PC-3 (cell line): ENCODE results near the gene ATF6B. TPM values are rescaled to one million over a fixed set of nuclear protein-coding genes. Genes with fewer than 3 reads are reported as not detected.

Source experiments
- ATAC-seq: fragments of 200-7000 bp; cut with Tn5 transposase; 2 replicates; pipeline ENCODE4 v1.9.1; 2020; ENCODE audit warnings: mild to moderate bottlenecking, moderate library complexity
- BruUV-seq: library from RNA; stranded (reverse); fragments of 400-500 nt; replicated peaks from 2 replicates; lab custom pipeline; 2021; lab: Mats Ljungman, UMichigan
- CTCF ChIA-PET: fragments of 300-600 bp; sonication (Branson Sonifier 250); formaldehyde crosslinking; loops from one replicate; lab custom pipeline; 2022; ENCODE audit warnings: antibody characterized with exemption; lab: Charles Lee
- POLR2A ChIA-PET: fragments of 300-600 bp; sonication (Branson Sonifier 250); formaldehyde crosslinking; loops from one replicate; lab custom pipeline; 2022; ENCODE audit warnings: antibody characterized with exemption; ENCODE audit not compliant: unreplicated experiment; lab: Charles Lee
- DNase-seq: peaks from one replicate; pipeline ENCODE4 v3.0.0-alpha.2; 2015
- H2AFZ ChIP-seq: fragments of 300-600 bp; sonication (generic); 2 replicates; pipeline ENCODE4 v1.6.0; 2016; ENCODE audit warnings: antibody characterized with exemption, low read length
- H3F3A ChIP-seq: fragments of 300-600 bp; sonication (generic); one replicate; pipeline ENCODE4 v1.6.0; 2017; ENCODE audit warnings: antibody characterized with exemption, low read length, control low read depth, mild to moderate bottlenecking; ENCODE audit not compliant: unreplicated experiment
- H3K27ac ChIP-seq: fragments of 300-600 bp; sonication (generic); 2 replicates; pipeline ENCODE4 v1.5.1; 2016; ENCODE audit warnings: mild to moderate bottlenecking, low read length
- H3K27me3 ChIP-seq: fragments of 300-600 bp; sonication (generic); 2 replicates; pipeline ENCODE4 v1.6.1; 2016; ENCODE audit warnings: low read length, mixed read lengths
- H3K36me3 ChIP-seq: fragments of 300-600 bp; sonication (generic); 2 replicates; pipeline ENCODE4 v1.6.1; 2016; ENCODE audit warnings: low read depth, mixed run types, low read length, mixed read lengths
- H3K4me1 ChIP-seq: fragments of 300-600 bp; sonication (generic); 2 replicates; pipeline ENCODE4 v1.5.1; 2016; ENCODE audit warnings: low read length; ENCODE audit not compliant: insufficient read depth
- H3K4me2 ChIP-seq: fragments of 300-600 bp; sonication (generic); 2 replicates; pipeline ENCODE4 v1.6.0; 2016; ENCODE audit warnings: low read length
- H3K4me3 ChIP-seq: fragments of 300-600 bp; sonication (generic); 2 replicates; pipeline ENCODE4 v1.5.1; 2016; ENCODE audit warnings: mild to moderate bottlenecking, low read length, mixed read lengths
- H3K79me2 ChIP-seq: fragments of 300-600 bp; sonication (generic); 2 replicates; pipeline ENCODE4 v1.6.1; 2017; ENCODE audit warnings: low read length, mixed read lengths
- H3K9ac ChIP-seq: fragments of 300-600 bp; sonication (generic); 2 replicates; pipeline ENCODE4 v1.6.0; 2016; ENCODE audit warnings: mild to moderate bottlenecking, low read length
- H3K9me2 ChIP-seq: fragments of 300-600 bp; sonication (generic); replicated peaks from 2 replicates; pipeline ENCODE4 v1.6.1; 2016; ENCODE audit warnings: mixed run types, low read length, mixed read lengths
- H3K9me3 ChIP-seq: fragments of 300-600 bp; sonication (generic); 2 replicates; pipeline ENCODE4 v1.6.1; 2016; ENCODE audit warnings: low read length, mixed read lengths
- H4K20me1 ChIP-seq: fragments of 300-600 bp; sonication (generic); 2 replicates; pipeline ENCODE4 v1.6.1; 2016; ENCODE audit warnings: low read length, mixed read lengths
- CTCF ChIP-seq: fragments of 300-600 bp; sonication (generic); conservative IDR thresholded peaks from 2 replicates; pipeline ENCODE4 v1.5.1; 2017; ENCODE audit warnings: antibody characterized with exemption, low read depth, mild to moderate bottlenecking, low read length
- EZH2 ChIP-seq: fragments of 300-600 bp; sonication (generic); IDR thresholded peaks from one replicate; pipeline ENCODE4 v1.6.1; 2017; ENCODE audit warnings: antibody characterized with exemption, mild to moderate bottlenecking, low read length; ENCODE audit not compliant: unreplicated experiment
- EZH2phosphoT487 ChIP-seq: fragments of 300-600 bp; sonication (generic); IDR thresholded peaks from 2 replicates; pipeline ENCODE4 v1.6.1; 2018; ENCODE audit warnings: mild to moderate bottlenecking, antibody characterized with exemption, low read length, borderline replicate concordance
- intact Hi-C: fragments of 100-400 bp; cut with micrococcal nuclease; formaldehyde crosslinking; loops from 2 replicates; pipeline ENCODE4 v1.9.0; 2023
- total RNA-seq: library from RNA; depleted of rRNA; stranded (reverse); fragments of >200 nt; gene quantifications from 2 replicates; pipeline ENCODE4 v1.2.3, GENCODE V29; 2014

Gene ATF6B
- total RNA-seq, 1 experiment from 2014 or later = 33.4 TPM

GRCh38 chr6:32118782-32119628 lies 9.0 kb downstream of the ATF6B start:
- peak; percentile 83 for DNase-seq
- Histone ChIP-seq H3K27me3 (no peaks in the 10 kb centered on the region), H3K9ac (no peak overlapping the region), H3K4me2 (0 out of 2 replicates have a peak overlapping the region, but pooled peaks have one; percentile 7), H2AFZ (no peak overlapping the region), H3F3A (no peaks in the 10 kb centered on the region), H3K9me2 (no peaks in the 10 kb centered on the region), H3K79me2 (no peaks in the 10 kb centered on the region), H3K27ac (no peak overlapping the region), H4K20me1 (no peaks in the 10 kb centered on the region), H3K4me3 (no peak overlapping the region), H3K4me1 (peaks cover 21% of the 10 kb centered on the region), H3K36me3 (peaks cover 22% of the 10 kb centered on the region; the same call in 1 of the 2 replicates), H3K9me3 (no peaks in the 10 kb centered on the region)
- peak; percentile 92 for TF ChIP-seq CTCF
- no peak for TF ChIP-seq EZH2
- BruUV-seq = no TSS peak
- ATAC-seq = peak; percentile 50
- ChIA-PET CTCF (interaction anchor here (0.9 to 1.0 kb wide), 5 partner anchors 8 to 77 kb away, joined by 3 to 10 read pairs (median 3); no protein-coding TSS in a partner anchor), POLR2A (no interaction called here)
- intact Hi-C loops = loop anchor here (1.0 to 10.0 kb wide), 3 partner anchors 35 to 581 kb away; partner anchors contain the start of genes PPT2 and ZBTB12

- H4K20me1 ChIP-seq = no peaks in the 10 kb centered on the region
- POLR2A ChIA-PET = no interaction called here
- no peak overlapping the region for H3K27ac ChIP-seq
- CTCF ChIA-PET = interaction anchor here (0.6 to 1.4 kb wide), 3 partner anchors 10 to 27 kb away, joined by 3 to 13 read pairs (median 4); partner anchors contain the start of gene ATF6B
- ATAC-seq = no peak
- no peak overlapping the region for H3K9ac ChIP-seq
- H2AFZ ChIP-seq = no peak overlapping the region
- intact Hi-C loops = loop anchor here (10.0 kb wide), 1 partner anchor 213 kb away; the partner anchor contains the start of gene ZBTB12
- H3K9me2 ChIP-seq = no peaks in the 10 kb centered on the region
- peaks cover 28% of the 10 kb centered on the region for H3K4me1 ChIP-seq
- no TSS peak for BruUV-seq
- no peaks in the 10 kb centered on the region for H3K79me2 ChIP-seq
- H3K4me3 ChIP-seq = no peak overlapping the region
- peaks cover 22% of the 10 kb centered on the region; the same call in 1 of the 2 replicates for H3K36me3 ChIP-seq
- no peak overlapping the region for H3K4me2 ChIP-seq
- no peak for DNase-seq
- H3K9me3 ChIP-seq = no peaks in the 10 kb centered on the region
- H3F3A ChIP-seq = no peaks in the 10 kb centered on the region
- TF ChIP-seq EZH2 (no peak), CTCF (no peak), EZH2phosphoT487 (no peak)
- no peaks in the 10 kb centered on the region for H3K27me3 ChIP-seq
Observed at GRCh38 chr6:32117461-32117860, 10.6 kb downstream of the ATF6B start.
